ENCODE measurements around the gene AKAP6. TPM values are rescaled to one million over a fixed set of nuclear protein-coding genes. Genes with fewer than 3 reads are reported as not detected.

AKAP6 gene
- total RNA-seq, 4 donors from 2014 or later: 1.1 to 16.0 (median 6.0) TPM

- intact Hi-C loops (cut with DNase I): no loop called here
- Histone ChIP-seq H3K4me1 (peaks cover 0 to 4% (median 0%) of the 10 kb centered on the region in 3 donors), H3K27me3 (no peaks in the 10 kb centered on the region), H3K36me3 (no peaks in the 10 kb centered on the region), H3K9me3 (no peaks in the 10 kb centered on the region), H3K4me3 (no peak overlapping the region), H3K27ac (no peak overlapping the region)
- TF ChIP-seq POLR2A (IDR thresholded peaks at IDR 0.05) (no peak), CTCF (IDR thresholded peaks at IDR 0.05) (no peak)
- WGBS, 2 donors: 71 to 82% methylated on average over 2 of the region's 2 CpGs
- no peak for DNase-seq
Measured at GRCh38 chr14:32697114-32697513, 368.0 kb downstream of the AKAP6 start.

- H3K9me3 ChIP-seq: no peaks in the 10 kb centered on the region
- WGBS, 2 donors: 64 to 75% methylated on average over 1 of the region's 1 CpG
- peaks cover 0 to 10% (median 3%) of the 10 kb centered on the region in 3 donors for H3K4me1 ChIP-seq
- no peak for DNase-seq
- H3K27ac ChIP-seq: no peak overlapping the region
- no peaks in the 10 kb centered on the region for H3K36me3 ChIP-seq
- H3K4me3 ChIP-seq: no peak overlapping the region
- no peaks in the 10 kb centered on the region for H3K27me3 ChIP-seq
- intact Hi-C loops (cut with DNase I): no loop called here
- TF ChIP-seq POLR2A (IDR thresholded peaks at IDR 0.05) (no peak), CTCF (IDR thresholded peaks at IDR 0.05) (no peak)
Measured at GRCh38 chr14:32697704-32698103, 368.6 kb downstream of the AKAP6 start.

- Histone ChIP-seq H3K36me3 (no peaks in the 10 kb centered on the region), H3K27me3 (no peaks in the 10 kb centered on the region), H3K4me3 (no peak overlapping the region), H3K4me1 (peaks cover 0 to 19% (median 8%) of the 10 kb centered on the region in 3 donors), H3K9me3 (no peaks in the 10 kb centered on the region), H3K27ac (no peak overlapping the region)
- WGBS, 2 donors: 79 to 85% methylated on average over 2 of the region's 2 CpGs
- intact Hi-C loops (cut with DNase I): no loop called here
- no peak for TF ChIP-seq CTCF (IDR thresholded peaks at IDR 0.05)
- no peak for TF ChIP-seq POLR2A (IDR thresholded peaks at IDR 0.05)
- DNase-seq: no peak
Measured at GRCh38 chr14:32698831-32699230, 369.7 kb downstream of the AKAP6 start.

GRCh38 chr14:32701475-32701874 is 372.4 kb downstream of the AKAP6 start:
- Histone ChIP-seq H3K27me3 (no peaks in the 10 kb centered on the region), H3K36me3 (no peaks in the 10 kb centered on the region), H3K4me1 (peaks cover 0 to 23% (median 8%) of the 10 kb centered on the region in 3 donors), H3K27ac (peak overlapping the region in 1 of 4 donors; percentile 6), H3K4me3 (no peak overlapping the region), H3K9me3 (no peaks in the 10 kb centered on the region)
- WGBS, 2 donors: 87 to 95% methylated on average over 2 of the region's 2 CpGs
- TF ChIP-seq POLR2A (IDR thresholded peaks at IDR 0.05): no peak
- no peak for TF ChIP-seq CTCF (IDR thresholded peaks at IDR 0.05)
- intact Hi-C loops (cut with DNase I): no loop called here
- no peak for DNase-seq

- no peaks in the 10 kb centered on the region for H3K9me3 ChIP-seq
- no peak overlapping the region for H3K4me3 ChIP-seq
- peaks cover 0 to 23% (median 8%) of the 10 kb centered on the region in 3 donors for H3K4me1 ChIP-seq
- no peaks in the 10 kb centered on the region for H3K36me3 ChIP-seq
- TF ChIP-seq POLR2A (IDR thresholded peaks at IDR 0.05) (no peak), CTCF (IDR thresholded peaks at IDR 0.05) (no peak)
- H3K27ac ChIP-seq: peak overlapping the region in 2 of 4 donors; percentile 62 to 74
- intact Hi-C loops (cut with DNase I): no loop called here
- H3K27me3 ChIP-seq: no peaks in the 10 kb centered on the region
- no peak for DNase-seq
Measured at GRCh38 chr14:32702088-32702487, 373.0 kb downstream of the AKAP6 start.
